HUES48 (cell line): Measurements from ENCODE around the gene CD46.
"Not testable (repeated sequence)": the region's sequence is repeated elsewhere in the genome, so short reads cannot be mapped to it uniquely, and the experiment has no call there.

ENCODE experiments used
- H3K27ac ChIP-seq: one replicate; pipeline ENCODE4 v1.7.0; 2013; ENCODE audit warnings: low read depth, low read length, inconsistent platforms
- H3K27me3 ChIP-seq: 2 replicates; pipeline ENCODE4 v1.6.1; 2013; ENCODE audit warnings: mild to moderate bottlenecking, low read length; ENCODE audit not compliant: control insufficient read depth, insufficient read depth
- H3K36me3 ChIP-seq: 2 replicates; pipeline ENCODE4 v1.6.1; 2013; ENCODE audit warnings: low read length; ENCODE audit not compliant: control insufficient read depth, insufficient read depth
- H3K4me1 ChIP-seq: 2 replicates; pipeline ENCODE4 v1.6.1; 2013; ENCODE audit warnings: mild to moderate bottlenecking, low read length; ENCODE audit not compliant: control insufficient read depth, insufficient read depth
- H3K4me3 ChIP-seq: 2 replicates; pipeline ENCODE4 v1.5.1; 2013; ENCODE audit warnings: mild to moderate bottlenecking, low read depth, low read length
- H3K9ac ChIP-seq: 2 replicates; pipeline ENCODE4 v1.6.1; 2013; ENCODE audit warnings: mild to moderate bottlenecking, low read depth, low read length, moderate library complexity
- H3K9me3 ChIP-seq: 2 replicates; pipeline ENCODE4 v1.6.1; 2013; ENCODE audit warnings: low read length; ENCODE audit not compliant: control insufficient read depth, insufficient read depth

The CD46 gene

GRCh38 chr1:207740207-207740606, 11.6 kb upstream of the CD46 start:
- H3K27ac ChIP-seq: no peak overlapping the region
- no peaks in the 10 kb centered on the region for H3K36me3 ChIP-seq
- H3K4me3 ChIP-seq: no peak overlapping the region
- H3K4me1 ChIP-seq: no peaks in the 10 kb centered on the region
- no peak overlapping the region for H3K9ac ChIP-seq
- H3K27me3 ChIP-seq: no peaks in the 10 kb centered on the region
- H3K9me3 ChIP-seq: peaks cover 11% of the 10 kb centered on the region

GRCh38 chr1:207742850-207743555, 8.9 kb upstream of the CD46 start:
- Histone ChIP-seq H3K27me3 (no peaks in the 10 kb centered on the region), H3K4me1 (peaks cover 2% of the 10 kb centered on the region; the same call in 1 of the 2 replicates), H3K36me3 (no peaks in the 10 kb centered on the region), H3K4me3 (no peak overlapping the region), H3K9ac (no peak overlapping the region), H3K9me3 (peaks cover 11% of the 10 kb centered on the region), H3K27ac (no peak overlapping the region)

DNA sequence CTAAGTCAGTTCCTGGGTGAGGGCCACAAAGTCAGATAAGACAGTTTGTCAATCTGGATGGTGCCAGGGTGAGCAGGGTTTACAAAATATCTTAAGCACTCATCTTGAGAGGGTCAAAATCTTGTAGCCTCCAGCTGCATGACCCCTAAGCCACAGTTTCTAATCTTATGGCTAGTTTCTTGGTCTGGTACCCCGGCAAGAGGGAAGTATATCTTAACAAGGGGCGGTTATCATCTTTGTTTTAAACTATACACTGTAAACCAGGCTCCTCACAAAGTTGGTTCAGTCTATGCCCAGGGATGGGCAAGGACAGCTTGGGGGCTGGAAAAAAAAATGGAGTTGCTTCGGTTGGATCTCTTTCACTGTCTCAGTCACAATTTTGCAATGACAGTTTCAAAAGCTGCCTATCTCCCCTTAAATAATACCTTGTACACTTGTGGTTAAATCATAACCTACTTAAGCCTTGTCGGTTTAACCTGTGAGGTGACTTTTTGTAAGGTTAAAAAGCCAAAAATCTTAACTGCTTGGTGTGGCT, 7.8 kb upstream of the CD46 start:
- Histone ChIP-seq H3K9ac (no peak overlapping the region), H3K4me3 (no peak overlapping the region), H3K36me3 (no peaks in the 10 kb centered on the region), H3K9me3 (peaks cover 11% of the 10 kb centered on the region), H3K4me1 (peaks cover 13% of the 10 kb centered on the region), H3K27ac (no peak overlapping the region), H3K27me3 (no peaks in the 10 kb centered on the region)

DNA sequence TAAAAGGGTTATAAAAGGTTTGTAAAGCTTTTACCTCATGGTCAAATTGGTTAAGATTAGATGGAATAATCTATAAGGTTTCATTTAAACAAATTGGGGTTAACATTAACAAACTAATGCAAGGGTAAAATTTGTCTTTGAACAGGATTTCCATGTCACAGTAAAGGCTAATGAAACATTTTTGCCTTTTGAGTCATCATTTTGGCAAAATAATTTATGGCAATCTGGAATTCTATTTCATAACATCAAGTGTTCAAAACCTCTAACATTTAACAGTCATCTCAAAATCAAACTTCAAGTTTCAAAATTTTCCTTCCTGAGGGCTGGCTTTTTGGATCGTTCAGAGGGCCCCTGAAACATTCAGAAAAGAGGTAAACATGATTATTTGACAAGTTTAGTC, 6.6 kb upstream of the CD46 start:
- Histone ChIP-seq H3K27me3 (no peaks in the 10 kb centered on the region), H3K36me3 (no peaks in the 10 kb centered on the region), H3K27ac (no peak overlapping the region), H3K4me1 (peaks cover 17% of the 10 kb centered on the region), H3K9me3 (peaks cover 11% of the 10 kb centered on the region), H3K9ac (no peak overlapping the region), H3K4me3 (no peak overlapping the region)

DNA sequence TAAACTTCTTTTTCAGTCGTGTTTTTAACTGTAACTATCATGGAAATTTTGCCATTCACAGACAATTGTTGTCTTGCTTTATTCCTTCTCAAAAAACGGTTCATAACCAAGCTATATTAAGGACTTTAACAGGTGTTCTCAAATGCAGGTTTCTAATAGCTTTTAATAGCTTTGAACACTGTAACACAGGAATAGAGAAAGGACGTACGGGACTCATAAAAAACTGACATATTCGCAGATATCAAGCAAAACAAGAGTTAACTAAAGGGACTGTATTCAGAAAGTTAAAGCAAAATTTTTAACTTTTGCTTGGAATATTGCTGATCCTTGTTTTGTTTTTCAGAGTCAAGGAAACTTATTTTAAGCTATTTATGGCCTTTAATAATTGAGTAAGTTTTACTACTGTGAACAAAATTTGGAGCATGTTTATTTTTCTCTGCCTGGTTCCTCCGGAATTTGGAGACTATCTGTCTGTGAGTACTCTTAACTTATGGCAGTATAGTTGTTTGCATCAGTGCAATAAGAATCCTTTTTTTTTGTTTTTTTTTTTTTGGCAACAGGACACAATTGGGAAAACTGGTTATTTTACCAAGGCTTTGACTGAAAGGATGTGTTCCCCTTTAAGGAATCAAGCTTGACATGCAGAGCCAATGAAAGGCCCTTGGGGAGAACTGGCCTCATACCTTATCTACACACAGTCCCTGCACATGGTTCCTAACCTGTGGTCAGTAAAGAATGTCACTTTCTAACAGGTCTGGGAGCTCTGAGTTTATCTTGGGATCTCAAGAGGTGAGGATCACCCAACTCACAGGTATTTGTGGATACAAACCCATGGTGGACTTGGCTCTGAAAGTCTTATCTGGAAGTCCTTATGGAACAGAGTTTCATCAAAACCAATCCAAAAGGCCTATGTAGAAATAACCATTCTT, 5.8 kb upstream of the CD46 start:
- no peaks in the 10 kb centered on the region for H3K27me3 ChIP-seq
- no peak overlapping the region for H3K9ac ChIP-seq
- no peak overlapping the region for H3K27ac ChIP-seq
- peaks cover 8% of the 10 kb centered on the region; the same call in 1 of the 2 replicates for H3K9me3 ChIP-seq
- no peaks in the 10 kb centered on the region for H3K36me3 ChIP-seq
- no peak overlapping the region for H3K4me3 ChIP-seq
- peaks cover 21% of the 10 kb centered on the region for H3K4me1 ChIP-seq

GRCh38 chr1:207747627-207748492, 4.0 kb upstream of the CD46 start:
- Histone ChIP-seq H3K27ac (no peak overlapping the region), H3K4me1 (peaks cover 27% of the 10 kb centered on the region), H3K9ac (no peak overlapping the region), H3K27me3 (no peaks in the 10 kb centered on the region), H3K9me3 (peaks cover 2% of the 10 kb centered on the region; the same call in 1 of the 2 replicates), H3K36me3 (no peaks in the 10 kb centered on the region), H3K4me3 (no peak overlapping the region)

DNA sequence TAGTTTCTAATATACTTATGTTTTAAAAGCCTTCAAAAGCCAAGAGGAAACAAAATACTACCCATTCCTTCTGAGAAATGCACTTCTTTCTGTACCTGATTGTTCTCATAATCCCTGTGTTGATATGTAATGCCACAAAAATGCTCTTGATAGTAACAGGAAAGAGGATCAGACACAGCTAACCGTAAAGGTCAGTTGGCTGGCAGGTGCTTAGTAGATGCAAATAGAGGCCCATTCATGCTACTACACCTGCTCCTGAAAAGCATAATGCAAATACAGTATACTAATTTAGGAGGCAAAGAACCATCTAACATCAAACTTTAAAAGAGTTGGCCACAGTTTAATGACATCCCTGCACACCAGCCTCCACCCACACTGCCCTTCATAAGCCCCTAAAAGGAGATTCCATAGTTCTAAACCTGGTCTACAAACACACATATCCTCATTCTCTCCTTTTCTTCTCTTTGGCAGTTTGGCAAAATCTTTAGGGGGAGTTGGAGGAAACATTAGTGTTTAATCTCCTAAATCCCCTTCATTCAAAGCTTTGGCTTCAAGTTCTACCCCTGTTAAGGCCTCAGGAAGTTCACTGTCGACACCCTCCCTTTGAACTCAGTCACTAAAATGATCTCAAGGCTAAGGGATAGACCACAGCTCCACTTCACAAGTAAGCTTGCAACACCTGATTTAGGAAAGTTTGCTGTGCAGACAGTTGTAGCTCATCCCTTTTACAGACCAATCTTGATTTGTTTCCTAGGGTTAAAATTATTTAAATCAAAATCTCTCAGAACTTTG, 2.9 kb upstream of the CD46 start:
- H3K9me3 ChIP-seq: no peaks in the 10 kb centered on the region
- H3K27ac ChIP-seq: no peak overlapping the region
- no peak overlapping the region for H3K9ac ChIP-seq

DNA sequence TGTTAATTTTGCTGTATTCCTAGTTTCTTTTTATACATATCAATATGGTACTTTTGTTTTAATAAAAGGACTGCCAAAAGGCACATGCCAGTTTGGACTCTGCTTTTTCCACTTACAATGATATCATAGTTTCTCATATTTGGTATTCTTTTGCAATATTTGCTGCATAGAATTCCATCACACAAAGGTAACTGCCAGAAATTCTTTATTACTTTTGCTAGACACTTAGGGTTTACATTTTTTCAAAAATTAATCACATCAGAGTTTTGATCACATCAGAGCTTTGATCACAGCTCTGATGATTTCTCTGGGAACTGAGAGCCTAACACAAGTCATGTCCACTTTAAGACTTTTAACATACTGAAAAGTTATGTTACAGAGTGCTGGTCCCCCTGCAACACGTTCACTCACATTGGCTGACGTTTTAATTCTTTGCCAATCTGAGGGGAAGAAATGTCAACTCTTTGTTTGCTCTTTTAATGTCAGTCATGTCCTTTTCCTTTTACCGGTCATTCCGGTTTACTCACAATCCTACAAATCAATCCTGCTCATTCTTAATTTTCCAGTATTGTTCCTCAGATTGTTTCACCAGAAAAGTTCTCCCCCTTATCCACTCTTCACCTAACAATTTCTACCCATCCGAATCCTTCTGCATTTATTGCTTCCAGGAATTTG, 1.1 kb upstream of the CD46 start:
- peaks cover 49% of the 10 kb centered on the region for H3K4me1 ChIP-seq

More for the DNA sequence above, 2.9 kb upstream of the CD46 start:
- peaks cover 32% of the 10 kb centered on the region for H3K4me1 ChIP-seq
- no peak overlapping the region for H3K4me3 ChIP-seq
- no peaks in the 10 kb centered on the region for H3K36me3 ChIP-seq
- no peaks in the 10 kb centered on the region for H3K27me3 ChIP-seq

GRCh38 chr1:207751463-207751789, 428 bp upstream of the CD46 start:
- H3K36me3 ChIP-seq, H3K9me3 ChIP-seq, H3K27me3 ChIP-seq: not testable (repeated sequence)
- H3K4me3 ChIP-seq: peak overlapping the region; percentile 98
- peaks cover 49% of the 10 kb centered on the region for H3K4me1 ChIP-seq
- peak overlapping the region; percentile 89; the same call in 1 of the 2 replicates for H3K9ac ChIP-seq
- H3K27ac ChIP-seq: peak overlapping the region; percentile 79

More for the DNA sequence above, 1.1 kb upstream of the CD46 start:
- H3K9me3 ChIP-seq: no peaks in the 10 kb centered on the region
- no peak overlapping the region for H3K27ac ChIP-seq
- no peak overlapping the region for H3K9ac ChIP-seq
- H3K27me3 ChIP-seq: no peaks in the 10 kb centered on the region
- no peaks in the 10 kb centered on the region for H3K36me3 ChIP-seq
- peak overlapping the region; percentile 98 for H3K4me3 ChIP-seq
